C4-2B (cell line): ENCODE measurements around the gene TNFRSF12A.

ENCODE experiments used
- CTCF ChIP-seq: fragments of 450-650 bp; conservative IDR thresholded peaks from 2 replicates; pipeline ENCODE4 v1.5.1; 2017; ENCODE audit warnings: mild to moderate bottlenecking
- ZFX ChIP-seq: fragments of 450-650 bp; IDR thresholded peaks from 2 replicates; pipeline ENCODE4 v1.6.1; 2017

DNA sequence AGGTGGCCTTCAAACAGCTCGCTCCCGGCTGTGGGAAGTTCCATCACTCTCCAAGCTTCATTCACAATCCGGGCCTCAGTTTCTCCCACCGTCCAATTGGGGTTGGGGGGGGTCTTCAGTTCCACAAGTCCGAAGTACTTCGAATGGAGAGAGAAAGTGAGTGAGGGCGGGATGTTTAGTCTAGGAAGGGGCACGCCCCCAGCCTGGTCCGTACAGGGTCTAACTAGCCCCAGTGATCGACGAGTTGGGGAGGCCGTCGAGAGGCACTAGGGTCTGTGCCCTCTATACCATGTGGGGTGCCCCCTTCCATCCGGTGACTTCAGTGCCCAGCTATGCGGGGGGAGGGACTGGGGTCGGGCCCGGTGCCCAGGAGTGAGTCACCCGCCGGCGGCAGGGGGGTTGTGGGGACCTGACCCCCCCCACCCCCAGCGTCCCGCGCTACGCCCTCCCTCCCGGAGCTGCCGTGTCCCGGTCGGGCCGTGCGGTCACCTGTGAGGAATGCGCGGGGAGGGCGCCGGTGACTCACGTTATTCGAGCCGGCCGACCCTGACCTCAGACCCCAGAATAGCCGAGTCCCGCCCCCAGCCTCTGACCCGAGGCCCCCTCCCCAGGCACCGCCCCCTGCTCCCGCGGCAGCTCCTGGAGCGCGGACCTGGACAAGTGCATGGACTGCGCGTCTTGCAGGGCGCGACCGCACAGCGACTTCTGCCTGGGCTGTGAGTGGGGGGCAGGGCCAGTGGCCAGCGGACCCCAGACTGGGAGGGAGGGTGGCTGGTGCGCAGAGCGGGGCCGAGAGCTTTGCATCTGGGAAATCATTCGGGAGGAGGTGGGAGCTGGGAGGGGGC lies 658 bp downstream of the TNFRSF12A start:
- TF ChIP-seq CTCF = no peak
- no peak for TF ChIP-seq ZFX
